OCI-LY3 (cell line): ENCODE data around the gene GAL3ST3.

Experiments
- H2AFZ ChIP-seq: fragments of 200-600, 300-600 bp; shearing (Covaris generic); 2 replicates; pipeline ENCODE4 v1.6.0; 2014; ENCODE audit warnings: antibody characterized with exemption, low read depth, low read length
- H3K27ac ChIP-seq: fragments of 200-600, 300-600 bp; sonication (generic); 2 replicates; pipeline ENCODE4 v1.5.1; 2014; ENCODE audit warnings: mild to moderate bottlenecking, low read length, moderate library complexity, mixed read lengths
- H3K27me3 ChIP-seq: fragments of 200-600, 300-600 bp; sonication (generic); 2 replicates; pipeline ENCODE4 v1.6.1; 2014; ENCODE audit warnings: low read depth, low read length, mixed read lengths
- H3K36me3 ChIP-seq: fragments of 200-600, 300-600 bp; sonication (generic); replicated peaks from 2 replicates; pipeline ENCODE3; 2014; ENCODE audit warnings: low read depth, low read length, mixed read lengths
- H3K4me1 ChIP-seq: fragments of 300-600, 200-600 bp; sonication (generic); 2 replicates; pipeline ENCODE4 v1.6.1; 2014; ENCODE audit warnings: low read length, mixed read lengths
- H3K4me2 ChIP-seq: fragments of 200-600, 300-600 bp; sonication (generic); 2 replicates; pipeline ENCODE4 v1.6.1; 2014; ENCODE audit warnings: low read length, mixed read lengths
- H3K4me3 ChIP-seq: fragments of 300-600, 200-600 bp; sonication (generic); 2 replicates; pipeline ENCODE4 v1.5.1; 2014; ENCODE audit warnings: antibody characterized with exemption, mild to moderate bottlenecking, low read length, moderate library complexity
- H3K79me2 ChIP-seq: fragments of 300-600, 200-600 bp; shearing (Covaris generic); 2 replicates; pipeline ENCODE4 v1.6.1; 2014; ENCODE audit warnings: mild to moderate bottlenecking, low read length, mixed read lengths
- H3K9ac ChIP-seq: fragments of 300-600, 200-600 bp; shearing (Covaris generic); 2 replicates; pipeline ENCODE4 v1.6.0; 2014; ENCODE audit warnings: mild to moderate bottlenecking, low read length, moderate library complexity
- H3K9me3 ChIP-seq: fragments of 200-600, 300-600 bp; shearing (Covaris generic); 2 replicates; pipeline ENCODE4 v1.6.1; 2014; ENCODE audit warnings: low read length, mixed read lengths; ENCODE audit not compliant: insufficient read depth
- H4K20me1 ChIP-seq: fragments of 200-600, 300-600 bp; sonication (generic); 2 replicates; pipeline ENCODE4 v1.6.1; 2016; ENCODE audit warnings: low read length, mixed read lengths; ENCODE audit not compliant: insufficient read depth
- EZH2phosphoT487 ChIP-seq: fragments of 200-600 bp; shearing (Covaris generic); IDR thresholded peaks from 2 replicates; pipeline ENCODE4 v1.6.1; 2018; ENCODE audit warnings: antibody characterized with exemption, mixed run types, low read depth
- TF ChIP-seq, protein P1 (sequence below): fragments of 200-600, 300-600 bp; sonication (generic); IDR thresholded peaks from 2 replicates; pipeline ENCODE4 v1.5.1; 2014; ENCODE audit warnings: antibody characterized with exemption, low read length, low read depth

Gene GAL3ST3

DNA sequence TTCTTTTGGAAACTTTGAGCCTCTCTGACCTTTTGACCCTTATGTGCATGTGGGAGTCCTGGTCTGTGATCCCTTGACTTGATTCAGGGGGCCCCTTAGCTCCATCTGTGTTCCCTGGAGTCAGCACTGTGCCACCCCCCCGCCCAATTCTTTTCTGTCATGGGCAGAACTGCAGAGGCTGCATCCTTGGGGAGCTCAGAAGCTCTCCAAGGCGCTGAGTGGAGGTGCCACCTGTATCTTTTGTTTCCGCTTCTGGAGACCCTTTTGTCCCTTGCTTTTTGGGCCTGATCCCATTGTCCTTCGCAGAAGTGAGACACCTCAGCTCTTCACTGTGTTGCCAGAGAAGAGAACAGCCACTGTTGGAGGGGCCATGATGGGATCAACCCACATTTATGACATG, 18.7 kb upstream of the GAL3ST3 start:
- peaks cover 3% of the 10 kb centered on the region; the same call in 1 of the 2 replicates for H4K20me1 ChIP-seq
- no peak overlapping the region for H3K9ac ChIP-seq
- peaks cover 66% of the 10 kb centered on the region for H3K36me3 ChIP-seq
- no peak for TF ChIP-seq EZH2phosphoT487
- TF ChIP-seq, protein P1, sequence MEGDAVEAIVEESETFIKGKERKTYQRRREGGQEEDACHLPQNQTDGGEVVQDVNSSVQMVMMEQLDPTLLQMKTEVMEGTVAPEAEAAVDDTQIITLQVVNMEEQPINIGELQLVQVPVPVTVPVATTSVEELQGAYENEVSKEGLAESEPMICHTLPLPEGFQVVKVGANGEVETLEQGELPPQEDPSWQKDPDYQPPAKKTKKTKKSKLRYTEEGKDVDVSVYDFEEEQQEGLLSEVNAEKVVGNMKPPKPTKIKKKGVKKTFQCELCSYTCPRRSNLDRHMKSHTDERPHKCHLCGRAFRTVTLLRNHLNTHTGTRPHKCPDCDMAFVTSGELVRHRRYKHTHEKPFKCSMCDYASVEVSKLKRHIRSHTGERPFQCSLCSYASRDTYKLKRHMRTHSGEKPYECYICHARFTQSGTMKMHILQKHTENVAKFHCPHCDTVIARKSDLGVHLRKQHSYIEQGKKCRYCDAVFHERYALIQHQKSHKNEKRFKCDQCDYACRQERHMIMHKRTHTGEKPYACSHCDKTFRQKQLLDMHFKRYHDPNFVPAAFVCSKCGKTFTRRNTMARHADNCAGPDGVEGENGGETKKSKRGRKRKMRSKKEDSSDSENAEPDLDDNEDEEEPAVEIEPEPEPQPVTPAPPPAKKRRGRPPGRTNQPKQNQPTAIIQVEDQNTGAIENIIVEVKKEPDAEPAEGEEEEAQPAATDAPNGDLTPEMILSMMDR: no peak
- no peak overlapping the region for H2AFZ ChIP-seq
- no peaks in the 10 kb centered on the region for H3K27me3 ChIP-seq
- peaks cover 23% of the 10 kb centered on the region for H3K4me1 ChIP-seq
- no peak overlapping the region for H3K4me3 ChIP-seq
- no peak overlapping the region for H3K4me2 ChIP-seq
- no peak overlapping the region for H3K27ac ChIP-seq
- H3K9me3 ChIP-seq: no peaks in the 10 kb centered on the region
- peaks cover 8% of the 10 kb centered on the region for H3K79me2 ChIP-seq

DNA sequence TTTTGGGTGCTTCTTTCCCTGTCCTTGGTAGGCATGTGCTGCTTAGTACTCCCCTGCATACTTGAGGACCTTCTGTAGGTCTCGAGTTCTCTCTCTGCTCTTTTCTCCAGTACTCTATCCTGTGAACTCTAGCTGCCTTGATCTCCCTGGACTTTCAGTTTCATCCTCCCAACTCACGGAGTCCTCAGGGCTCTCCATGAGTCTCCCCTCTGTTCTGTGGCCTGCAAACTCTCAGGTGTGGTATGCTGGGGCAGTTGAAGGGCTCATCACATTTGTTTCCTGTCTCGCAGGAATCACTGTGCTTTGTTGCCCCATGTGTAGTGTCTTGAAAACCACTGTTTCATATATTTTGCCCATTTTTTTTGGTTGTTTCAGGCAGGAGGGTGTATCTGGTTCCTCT, 17.8 kb upstream of the GAL3ST3 start:
- H3K4me1 ChIP-seq: peaks cover 22% of the 10 kb centered on the region

DNA sequence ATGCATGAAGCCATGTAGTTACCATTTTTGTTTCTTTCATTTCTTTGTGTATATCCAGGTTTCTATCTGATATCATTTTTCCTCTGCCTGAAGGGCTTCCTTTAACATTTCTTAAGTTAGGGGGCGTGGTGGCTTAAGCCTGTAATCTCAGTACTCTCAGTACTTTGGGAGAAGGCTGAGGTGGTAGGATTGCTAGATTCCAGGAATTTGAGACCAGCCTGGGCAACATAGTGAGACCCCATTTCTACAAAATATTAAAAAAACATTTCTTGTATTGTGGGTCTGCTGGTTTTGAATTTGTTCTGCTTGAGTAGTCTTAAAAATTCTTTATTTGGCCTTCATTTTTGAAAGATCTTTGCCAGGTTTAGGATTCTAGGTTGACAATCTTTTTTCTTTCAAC, 15.6 kb upstream of the GAL3ST3 start:
- Histone ChIP-seq H3K4me1 (peaks cover 12% of the 10 kb centered on the region), H3K27me3 (no peaks in the 10 kb centered on the region), H3K79me2 (peaks cover 8% of the 10 kb centered on the region; the same call in 1 of the 2 replicates), H3K4me3 (no peak overlapping the region), H2AFZ (no peak overlapping the region), H3K27ac (no peak overlapping the region), H3K9ac (no peak overlapping the region), H3K36me3 (peaks cover 89% of the 10 kb centered on the region), H3K4me2 (no peak overlapping the region), H4K20me1 (peaks cover 3% of the 10 kb centered on the region; the same call in 1 of the 2 replicates), H3K9me3 (no peaks in the 10 kb centered on the region)
- TF ChIP-seq, protein P1: no peak
- TF ChIP-seq EZH2phosphoT487: no peak

More for the DNA sequence above, 17.8 kb upstream of the GAL3ST3 start:
- Histone ChIP-seq H3K27me3 (no peaks in the 10 kb centered on the region), H4K20me1 (peaks cover 3% of the 10 kb centered on the region; the same call in 1 of the 2 replicates), H3K79me2 (peaks cover 8% of the 10 kb centered on the region; the same call in 1 of the 2 replicates), H3K27ac (no peak overlapping the region), H3K4me3 (no peak overlapping the region), H3K36me3 (peaks cover 67% of the 10 kb centered on the region), H3K9ac (no peak overlapping the region), H3K4me2 (no peak overlapping the region), H2AFZ (no peak overlapping the region), H3K9me3 (no peaks in the 10 kb centered on the region)
- TF ChIP-seq EZH2phosphoT487: no peak
- TF ChIP-seq, protein P1: no peak

DNA sequence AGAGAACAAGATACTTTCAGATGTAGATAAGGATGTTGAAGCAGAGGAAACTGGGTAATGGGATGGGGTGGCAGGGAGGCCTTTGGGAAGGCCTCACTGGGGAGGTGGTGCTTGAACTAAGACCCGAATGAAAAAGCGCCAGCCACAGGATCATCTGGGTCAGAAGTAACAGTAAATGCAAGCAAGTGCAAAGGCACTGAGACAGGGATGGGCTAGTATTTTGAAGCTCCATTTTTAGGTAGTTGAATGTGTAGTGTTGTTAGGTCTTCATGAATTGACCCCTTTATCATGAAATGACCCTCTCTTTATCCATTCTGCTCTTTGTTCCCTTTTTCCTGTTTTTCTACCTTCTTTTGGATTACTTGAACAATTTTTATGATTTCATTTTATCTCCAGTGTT, 14.9 kb upstream of the GAL3ST3 start:
- no peak overlapping the region for H3K4me2 ChIP-seq
- TF ChIP-seq, protein P1: no peak
- TF ChIP-seq EZH2phosphoT487: no peak
- no peak overlapping the region for H3K9ac ChIP-seq
- peaks cover 6% of the 10 kb centered on the region for H3K4me1 ChIP-seq
- peaks cover 92% of the 10 kb centered on the region for H3K36me3 ChIP-seq
- H4K20me1 ChIP-seq: peaks cover 3% of the 10 kb centered on the region; the same call in 1 of the 2 replicates
- no peaks in the 10 kb centered on the region for H3K9me3 ChIP-seq
- no peak overlapping the region for H3K4me3 ChIP-seq
- no peaks in the 10 kb centered on the region for H3K27me3 ChIP-seq
- peaks cover 8% of the 10 kb centered on the region; the same call in 1 of the 2 replicates for H3K79me2 ChIP-seq
- no peak overlapping the region for H2AFZ ChIP-seq
- no peak overlapping the region for H3K27ac ChIP-seq
